Skeletal muscle cell (primary cell): ENCODE measurements around the gene ZNF263.

Experiments used
- DNase-seq: peaks from one replicate; pipeline ENCODE4 v3.0.0-alpha.2; 2010; ENCODE audit warnings: low read depth
- H3K4me3 ChIP-seq: 2 replicates; pipeline ENCODE4 v1.5.1; 2011; ENCODE audit warnings: low read depth, mild to moderate bottlenecking, control low read depth, low read length, moderate library complexity

The ZNF263 gene

GRCh38 chr16:3305109-3306068 is 22.1 kb downstream of the ZNF263 start, which contains the start of the genes TIGD7 and ZNF75A:
TSS of gene TIGD7 (minus strand) at chr16:3305430. CDS start at chr16:3300614, 4,816 bp downstream.
TSS of gene ZNF75A (plus strand) at chr16:3305497. CDS start at chr16:3308429, 2,932 bp downstream.
- peak within 1 kb of the TSS; percentile 80 for H3K4me3 ChIP-seq
- peak; percentile 68 for DNase-seq

GRCh38 chr16:3306078-3306477 is 22.8 kb downstream of the ZNF263 start:
- DNase-seq, result no peak
- peak overlapping the region; percentile 80 for H3K4me3 ChIP-seq

DNA sequence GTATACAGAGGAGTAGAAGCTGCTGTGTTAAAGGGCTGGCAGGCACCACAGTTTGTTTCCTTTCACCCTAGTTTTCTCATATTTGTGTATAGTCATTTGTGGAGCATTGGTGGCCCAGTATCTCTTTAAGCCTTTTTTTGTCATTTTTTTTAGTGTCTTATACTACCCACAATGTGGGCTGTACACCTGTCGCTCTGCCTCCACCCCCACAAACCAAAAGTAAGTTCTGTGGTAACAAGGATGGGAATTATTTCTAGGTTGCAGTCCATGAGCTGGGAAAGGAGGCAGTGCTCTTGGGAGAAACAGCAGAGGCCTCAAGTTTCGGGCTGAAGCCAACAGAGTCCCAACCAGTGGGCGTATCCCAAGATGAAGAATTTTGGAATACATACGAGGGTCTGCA is 28.2 kb downstream of the ZNF263 start:
- no peak overlapping the region for H3K4me3 ChIP-seq
- no peak for DNase-seq

DNA sequence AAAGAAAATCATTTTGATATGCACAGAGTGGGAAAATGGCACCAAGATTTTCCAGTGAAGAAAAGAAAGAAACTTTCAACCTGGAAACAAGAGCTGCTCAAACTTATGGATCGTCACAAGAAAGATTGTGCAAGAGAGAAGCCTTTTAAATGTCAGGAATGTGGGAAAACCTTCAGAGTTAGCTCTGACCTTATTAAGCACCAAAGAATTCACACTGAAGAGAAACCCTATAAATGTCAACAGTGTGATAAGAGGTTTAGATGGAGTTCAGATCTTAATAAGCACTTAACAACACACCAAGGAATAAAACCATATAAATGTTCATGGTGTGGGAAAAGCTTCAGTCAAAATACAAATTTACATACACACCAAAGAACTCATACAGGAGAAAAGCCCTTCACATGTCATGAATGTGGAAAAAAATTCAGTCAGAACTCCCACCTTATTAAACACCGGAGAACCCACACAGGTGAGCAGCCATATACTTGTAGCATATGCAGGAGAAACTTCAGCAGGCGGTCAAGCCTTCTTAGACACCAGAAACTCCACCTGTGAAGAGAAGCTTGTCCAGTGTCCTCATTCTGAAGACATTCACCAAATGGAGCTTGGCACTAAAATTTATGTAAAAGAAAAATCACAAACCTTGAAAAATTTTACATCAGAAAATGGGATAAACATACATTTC is 34.2 kb downstream of the ZNF263 start:
- no peak for DNase-seq
- H3K4me3 ChIP-seq, result no peak overlapping the region

- no peak for DNase-seq
- H3K4me3 ChIP-seq, result no peak overlapping the region
Measured at GRCh38 chr16:3321816-3322215, 38.5 kb downstream of the ZNF263 start.

- DNase-seq, result no peak
- H3K4me3 ChIP-seq, result no peak overlapping the region
Measured at GRCh38 chr16:3327514-3327913, 44.2 kb downstream of the ZNF263 start.

GRCh38 chr16:3328104-3328503 is 44.8 kb downstream of the ZNF263 start:
- no peak for DNase-seq
- no peak overlapping the region for H3K4me3 ChIP-seq

- no peak overlapping the region for H3K4me3 ChIP-seq
- no peak for DNase-seq
Measured at GRCh38 chr16:3328643-3329042, 45.4 kb downstream of the ZNF263 start.
